ENCODE results near the gene IER3IP1.

The IER3IP1 gene

GRCh38 chr18:47108373-47108772, 67.8 kb downstream of the IER3IP1 start:
- TF ChIP-seq JUND (IDR thresholded peaks at IDR 0.05; ENCODE audit: low read depth): no peak
- no peak for DNase-seq (ENCODE audit: low read depth in 1 of 2, low spot score in 1 of 2)
- in situ Hi-C loops (cut with HindIII; ENCODE audit: low pct_unique_long_range_greater_than_20kb, low sequenced_read_pairs): no loop called here

Measured in T47D (cell line).